H1 (cell line): ENCODE results near the gene ELOVL6. TPM values are rescaled to one million over a fixed set of nuclear protein-coding genes. Genes with fewer than 3 reads are reported as not detected.

Experiments
- CTCF ChIA-PET: fragments of 300-600 bp; sonication (Branson Sonifier 250); formaldehyde crosslinking; loops from one replicate; lab custom pipeline; 2021; ENCODE audit not compliant: partially characterized antibody; lab: Charles Lee
- POLR2A ChIA-PET: fragments of 300-600 bp; sonication (Branson Sonifier 250); formaldehyde crosslinking; loops from one replicate; lab custom pipeline; 2021; ENCODE audit warnings: inconsistent platforms; ENCODE audit not compliant: partially characterized antibody; lab: Charles Lee
- DNase-seq, 2 experiments: peaks; one replicate each; pipeline versions ENCODE4 v3.0.0 to v3.0.0-alpha.2; 2010 to 2022; ENCODE audit warnings: low spot score in 2 of 2, low read depth in 1 of 2, mixed read lengths in 1 of 2
- FAIRE-seq: peaks from 2 replicates; lab custom pipeline; 2011; peaks lifted over from hg19 to GRCh38; lab: Jason Lieb, UNC
- H2AFZ ChIP-seq: 2 replicates; pipeline ENCODE4 v1.8.1; 2012; ENCODE audit warnings: low read length, inconsistent platforms
- H2AK5ac ChIP-seq: 2 replicates; pipeline ENCODE4 v1.6.1; 2013; ENCODE audit warnings: low read depth, low read length
- H2BK120ac ChIP-seq: replicated peaks from 2 replicates; pipeline ENCODE3; 2013; ENCODE audit warnings: low read depth, low read length, inconsistent platforms
- H2BK12ac ChIP-seq: 2 replicates; pipeline ENCODE4 v1.6.1; 2013; ENCODE audit warnings: low read depth, low read length
- H2BK15ac ChIP-seq: 2 replicates; pipeline ENCODE4 v1.6.1; 2013; ENCODE audit warnings: low read length
- H2BK20ac ChIP-seq: 2 replicates; pipeline ENCODE4 v1.6.1; 2013; ENCODE audit warnings: low read length
- H2BK5ac ChIP-seq: 2 replicates; pipeline ENCODE4 v1.6.1; 2013; ENCODE audit warnings: low read depth, low read length
- H3K14ac ChIP-seq: 2 replicates; pipeline ENCODE4 v1.6.1; 2013; ENCODE audit warnings: inconsistent platforms; ENCODE audit not compliant: insufficient read length
- H3K18ac ChIP-seq: 2 replicates; pipeline ENCODE4 v1.6.1; 2013; ENCODE audit warnings: low read length; ENCODE audit errors: extremely low read depth
- H3K23ac ChIP-seq: 2 replicates; pipeline ENCODE4 v1.6.1; 2013; ENCODE audit warnings: inconsistent platforms; ENCODE audit not compliant: insufficient read length
- H3K23me2 ChIP-seq: 2 replicates; pipeline ENCODE4 v1.6.1; 2013; ENCODE audit warnings: low read depth, low read length
- H3K27ac ChIP-seq: 2 replicates; pipeline ENCODE4 v1.6.1; 2011; ENCODE audit warnings: low read depth, low read length, inconsistent platforms
- H3K27me3 ChIP-seq, 4 experiments: replicated peaks in 1 of 4; 1 replicate in 1 of 4; 2 replicates in 3 of 4; pipeline versions ENCODE4 v1.6.1 to v1.8.1; 2011 to 2013; ENCODE audit warnings: low read length in 3 of 4, mild to moderate bottlenecking in 3 of 4, inconsistent platforms in 2 of 4, mixed read lengths in 2 of 4, moderate library complexity in 1 of 4; ENCODE audit not compliant: control insufficient read depth in 3 of 4, insufficient read depth in 3 of 4; ENCODE audit errors: extremely low read depth in 1 of 4
- H3K36me3 ChIP-seq, 4 experiments: 2 replicates each; pipeline versions ENCODE4 v1.6.1 to v1.8.1; 2011 to 2013; ENCODE audit warnings: mild to moderate bottlenecking in 4 of 4, low read length in 3 of 4, moderate library complexity in 2 of 4, control low read depth in 1 of 4, inconsistent platforms in 1 of 4; ENCODE audit not compliant: insufficient read depth in 4 of 4, control insufficient read depth in 2 of 4
- H3K4ac ChIP-seq: replicated peaks from 2 replicates; pipeline ENCODE3; 2013; ENCODE audit warnings: low read length, low read depth, mixed read lengths, inconsistent platforms; ENCODE audit not compliant: insufficient read length
- H3K4me1 ChIP-seq, 4 experiments: replicated peaks in 1 of 4; 1 replicate in 1 of 4; 2 replicates in 3 of 4; pipeline versions ENCODE4 v1.6.1 to v1.8.1; 2011 to 2013; ENCODE audit warnings: low read length in 3 of 4, inconsistent platforms in 2 of 4, mixed read lengths in 1 of 4; ENCODE audit not compliant: insufficient read depth in 4 of 4, control insufficient read depth in 3 of 4
- H3K4me2 ChIP-seq, 2 experiments: 2 replicates each; pipeline versions ENCODE4 v1.6.1 to v1.8.1; 2011 to 2013; ENCODE audit warnings: low read depth in 2 of 2, low read length in 2 of 2, control low read depth in 1 of 2, inconsistent platforms in 1 of 2, mild to moderate bottlenecking in 1 of 2; ENCODE audit not compliant: insufficient read depth in 1 of 2
- H3K4me3 ChIP-seq, 4 experiments: fragments of 200-600, 300-600 bp in 1 of 4; sonication (generic), shearing (Covaris generic), sonication (Bioruptor Twin) in 1 of 4; 2 replicates each; pipeline versions ENCODE4 v1.5.1 to v1.8.1; 2011 to 2016; ENCODE audit warnings: low read length in 4 of 4, low read depth in 3 of 4, control low read depth in 2 of 4, inconsistent platforms in 2 of 4, mild to moderate bottlenecking in 2 of 4, mixed read lengths in 1 of 4, moderate library complexity in 1 of 4; ENCODE audit not compliant: insufficient read depth in 2 of 4; ENCODE audit errors: extremely low read depth in 1 of 4
- H3K56ac ChIP-seq: replicated peaks from 2 replicates; pipeline ENCODE3; 2013; ENCODE audit warnings: low read depth, mild to moderate bottlenecking, mixed read lengths, low read length, inconsistent platforms; ENCODE audit not compliant: insufficient read length
- H3K79me1 ChIP-seq: 2 replicates; pipeline ENCODE4 v1.6.1; 2013; ENCODE audit warnings: low read depth, low read length, control low read depth
- H3K79me2 ChIP-seq, 2 experiments: 2 replicates each; pipeline versions ENCODE4 v1.6.1 to v1.8.1; 2012 to 2013; ENCODE audit warnings: low read length in 2 of 2, mild to moderate bottlenecking in 2 of 2, inconsistent platforms in 1 of 2; ENCODE audit not compliant: insufficient read depth in 2 of 2, control insufficient read depth in 1 of 2
- H3K9ac ChIP-seq, 4 experiments: replicated peaks in 1 of 4; 1 replicate in 1 of 4; 2 replicates in 3 of 4; pipeline versions ENCODE4 v1.6.1 to v1.8.1; 2011 to 2013; ENCODE audit warnings: low read depth in 3 of 4, low read length in 3 of 4, control low read depth in 2 of 4, mild to moderate bottlenecking in 2 of 4, moderate library complexity in 2 of 4, inconsistent platforms in 1 of 4; ENCODE audit errors: extremely low read depth in 1 of 4
- H3K9me3 ChIP-seq, 2 experiments: 2 replicates each; pipeline versions ENCODE4 v1.6.1 to v1.8.1; 2012 to 2013; ENCODE audit warnings: mild to moderate bottlenecking in 2 of 2, moderate library complexity in 2 of 2, control low read depth in 1 of 2, inconsistent platforms in 1 of 2, low read depth in 1 of 2, low read length in 1 of 2, mixed read lengths in 1 of 2; ENCODE audit not compliant: insufficient read depth in 2 of 2
- H4K20me1 ChIP-seq, 2 experiments: replicated peaks in 1 of 2; 2 replicates each; pipeline versions ENCODE3 to v1.8.1; 2011 to 2013; ENCODE audit warnings: inconsistent platforms in 2 of 2, low read length in 2 of 2, mild to moderate bottlenecking in 1 of 2; ENCODE audit not compliant: insufficient read depth in 2 of 2, control insufficient read depth in 1 of 2
- H4K5ac ChIP-seq: 2 replicates; pipeline ENCODE4 v1.6.1; 2013; ENCODE audit warnings: low read length, low read depth, mixed read lengths, inconsistent platforms; ENCODE audit not compliant: insufficient read length
- H4K8ac ChIP-seq: 2 replicates; pipeline ENCODE4 v1.8.0; 2013; ENCODE audit warnings: mild to moderate bottlenecking, moderate library complexity, low read length, inconsistent platforms; ENCODE audit not compliant: insufficient read depth; ENCODE audit errors: extremely low read depth
- H4K91ac ChIP-seq: replicated peaks from 2 replicates; pipeline ENCODE3; 2013; ENCODE audit warnings: low read length, mixed read lengths, inconsistent platforms; ENCODE audit not compliant: insufficient read length
- CBX8 ChIP-seq: fragments of 300-800, 300-1000 bp; sonication (generic); IDR thresholded peaks from 2 replicates; pipeline ENCODE4 v1.7.1; 2016; ENCODE audit warnings: low read depth, low read length, borderline replicate concordance
- NRF1 ChIP-seq: IDR thresholded peaks from 2 replicates; pipeline ENCODE4 v1.6.1; 2011; ENCODE audit warnings: mild to moderate bottlenecking, low read depth, low read length, improper control_type of control experiment
- POU5F1 ChIP-seq: IDR thresholded peaks from 2 replicates; pipeline ENCODE4 v1.6.1; 2011; ENCODE audit warnings: low read depth, mild to moderate bottlenecking, low read length, moderate library complexity
- SIRT6 ChIP-seq: IDR thresholded peaks from one replicate; pipeline ENCODE4 v1.7.1; 2012; ENCODE audit warnings: low read length, inconsistent platforms
- SIX5 ChIP-seq: IDR thresholded peaks from 2 replicates; pipeline ENCODE4 v1.6.1; 2011; ENCODE audit warnings: mild to moderate bottlenecking, low read depth, low read length
- TEAD4 ChIP-seq: IDR thresholded peaks from 2 replicates; pipeline ENCODE4 v1.6.1; 2012; ENCODE audit warnings: low read depth, low read length, inconsistent platforms, mixed read lengths
- WGBS, 2 experiments: shearing (Covaris generic) in 1 of 2; methylation state at CpG; one replicate each; pipeline versions ENCODE4 v1.1.6 to v1.1.7; 2013 to 2015; ENCODE audit warnings: low lambda C conversion rate in 2 of 2, mixed read lengths in 2 of 2, inconsistent platforms in 1 of 2, low coverage in 1 of 2, missing lambda C conversion rate in 1 of 2; ENCODE audit not compliant: insufficient replicate concordance in 2 of 2, insufficient coverage in 1 of 2, insufficient read length in 1 of 2; ENCODE audit errors: extremely low coverage in 1 of 2, missing lambda C conversion rate in 1 of 2; 5-methylcytosine and 5-hydroxymethylcytosine counted together
- polyA plus RNA-seq, 7 experiments: library from polyadenylated mRNA; depleted of rRNA in 3 of 7; stranded (reverse) in 5 of 7; unstranded in 2 of 7; fragments of >200 nt in 5 of 7; fragments of 200-250 nt in 2 of 7; gene quantifications; 1 replicate in 5 of 7; 2 replicates in 1 of 7; 4 replicates in 1 of 7; pipeline versions ENCODE4 v1.2.1 to v1.2.3, GENCODE V29; 2011 to 2013; ENCODE audit warnings: missing spikeins in 2 of 7, mixed read lengths in 2 of 7
- total RNA-seq: library from RNA; stranded (reverse); fragmentation: NEBNext Ultra II Directional; extraction: Animal tissue kit (Norgen Biotek cat#: 25700); gene quantifications from 2 replicates; pipeline ENCODE4 v1.2.1, GENCODE V29; 2021

Gene ELOVL6
- total and polyA plus RNA-seq, 2 of the 8 experiments (the other 6 are each of a cell fraction or from before 2014, with no cell fraction given) = 27.8 to 86.6 TPM

DNA sequence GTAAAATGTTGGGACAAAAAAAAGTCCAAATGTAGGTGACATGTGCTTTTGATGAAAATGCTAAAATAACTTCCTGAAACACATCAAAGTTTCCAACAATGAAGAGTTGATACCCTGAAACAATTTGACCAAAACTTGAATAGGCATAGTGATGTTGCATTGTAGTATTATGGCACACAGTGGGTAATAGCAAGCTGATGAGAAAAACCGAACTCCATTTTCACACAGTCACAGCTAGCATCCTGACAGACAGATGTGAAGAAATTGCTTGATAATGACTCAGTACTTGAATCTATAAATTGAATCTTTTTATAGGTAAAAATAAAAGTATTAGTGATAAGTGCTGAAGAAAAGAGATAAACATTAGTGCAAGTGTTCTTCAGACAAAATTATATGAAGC is 122.5 kb downstream of the ELOVL6 start:
- no peak overlapping the region for H2BK15ac ChIP-seq
- no peak overlapping the region for H2BK12ac ChIP-seq
- no peak for FAIRE-seq
- H3K4me1 ChIP-seq = peaks cover 0 to 7% (median 1%) of the 10 kb centered on the region in 4 experiments; a peak in 1 of 7 replicates
- H3K23ac ChIP-seq = no peak overlapping the region
- H3K9ac ChIP-seq = no peak overlapping the region
- no peak overlapping the region for H3K27ac ChIP-seq
- no peak overlapping the region for H2AK5ac ChIP-seq
- H4K20me1 ChIP-seq = no peaks in the 10 kb centered on the region
- H4K91ac ChIP-seq = no peak overlapping the region
- no peak overlapping the region for H4K8ac ChIP-seq
- H2AFZ ChIP-seq = no peak overlapping the region
- H3K23me2 ChIP-seq = no peaks in the 10 kb centered on the region
- no peaks in the 10 kb centered on the region for H3K79me1 ChIP-seq
- H3K56ac ChIP-seq = no peak overlapping the region
- WGBS, 2 experiments = 88% methylated on average over 1 of the region's 1 CpG; no CpG with 5 or more reads in 1 of the 2 experiments
- no peak overlapping the region for H3K4ac ChIP-seq
- no peaks in the 10 kb centered on the region for H3K27me3 ChIP-seq
- no peak overlapping the region for H3K4me2 ChIP-seq
- peaks cover 0 to 5% of the 10 kb centered on the region in 2 experiments; a peak in 1 of 4 replicates for H3K9me3 ChIP-seq
- TF ChIP-seq SIX5 (no peak), NRF1 (no peak), POU5F1 (no peak), CBX8 (no peak), SIRT6 (no peak), TEAD4 (no peak)
- H3K79me2 ChIP-seq = peaks cover 0 to 20% of the 10 kb centered on the region in 2 experiments; a peak in 2 of 4 replicates
- H3K4me3 ChIP-seq = no peak overlapping the region
- H3K14ac ChIP-seq = no peak overlapping the region
- no peak for DNase-seq
- no peak overlapping the region for H2BK20ac ChIP-seq
- H4K5ac ChIP-seq = no peak overlapping the region
- ChIA-PET CTCF (no interaction called here), POLR2A (interaction anchor here (0.7 kb wide), 1 partner anchor 11 kb away, joined by 4 read pairs; no protein-coding TSS in a partner anchor)
- no peak overlapping the region for H3K18ac ChIP-seq
- no peak overlapping the region for H2BK5ac ChIP-seq
- H3K36me3 ChIP-seq = peaks cover 0 to 2% (median 0%) of the 10 kb centered on the region in 4 experiments; a peak in 1 of 8 replicates
- H2BK120ac ChIP-seq = no peak overlapping the region
